Endothelial cell of umbilical vein (primary cell): ENCODE data around the gene CLPTM1L. TPM values are rescaled to one million over a fixed set of nuclear protein-coding genes. Genes with fewer than 3 reads are reported as not detected.

Source experiments
- BruUV-seq: library from RNA; stranded (reverse); fragments of 400-500 nt; replicated peaks from 2 replicates; lab custom pipeline; 2021; lab: Mats Ljungman, UMichigan
- CTCF ChIA-PET: fragments of 300-600, 350-600 bp; sonication (Branson Sonifier 250); formaldehyde crosslinking; loops from one replicate; lab custom pipeline; 2021; ENCODE audit warnings: antibody characterized with exemption, inconsistent platforms; lab: Charles Lee
- POLR2A ChIA-PET: fragments of 300-600, 350-600 bp; sonication (Branson Sonifier 250); formaldehyde crosslinking; loops from one replicate; lab custom pipeline; 2021; ENCODE audit warnings: antibody characterized with exemption, inconsistent platforms; lab: Charles Lee
- DNase-seq: peaks from one replicate; pipeline ENCODE4 v3.0.0-alpha.2; 2011; ENCODE audit warnings: low read depth, low spot score
- FAIRE-seq: peaks from 2 replicates; lab custom pipeline; 2011; peaks lifted over from hg19 to GRCh38; lab: Jason Lieb, UNC
- H2AFZ ChIP-seq: 2 replicates; pipeline ENCODE4 v1.6.0; 2012; ENCODE audit warnings: low read depth, low read length, control low read depth, inconsistent platforms
- H3K27ac ChIP-seq: 2 replicates; pipeline ENCODE4 v1.5.1; 2011; ENCODE audit warnings: low read depth, mild to moderate bottlenecking, control low read depth, low read length, moderate library complexity; ENCODE audit not compliant: insufficient read depth
- H3K27me3 ChIP-seq, 2 experiments: 2 replicates each; pipeline versions ENCODE4 v1.6.0 to v1.6.1; 2011; ENCODE audit warnings: low read length in 2 of 2, mixed read lengths in 1 of 2; ENCODE audit not compliant: control insufficient read depth in 2 of 2, insufficient read depth in 2 of 2
- H3K36me3 ChIP-seq, 2 experiments: 2 replicates in 1 of 2; 3 replicates in 1 of 2; pipeline ENCODE4 v1.5.1; 2011; ENCODE audit warnings: low read length in 2 of 2, mild to moderate bottlenecking in 1 of 2, moderate library complexity in 1 of 2; ENCODE audit not compliant: control insufficient read depth in 2 of 2, insufficient read depth in 2 of 2; ENCODE audit errors: extremely low read depth in 1 of 2
- H3K4me1 ChIP-seq: 3 replicates; pipeline ENCODE4 v1.5.1; 2011; ENCODE audit warnings: mild to moderate bottlenecking, low read length; ENCODE audit not compliant: control insufficient read depth, insufficient read depth; ENCODE audit errors: extremely low read depth
- H3K4me2 ChIP-seq: 2 replicates; pipeline ENCODE4 v1.6.1; 2011; ENCODE audit warnings: low read length, control low read depth, mixed read lengths; ENCODE audit not compliant: insufficient read depth
- H3K4me3 ChIP-seq, 3 experiments: fragments of 200-600 bp in 1 of 3; sonication (generic), shearing (Covaris generic) in 1 of 3; replicated peaks in 1 of 3; 2 replicates each; pipeline ENCODE4 v1.5.1; 2011 to 2016; ENCODE audit warnings: control low read depth in 3 of 3, low read length in 3 of 3, mild to moderate bottlenecking in 2 of 3, inconsistent platforms in 1 of 3, low read depth in 1 of 3, moderate library complexity in 1 of 3; ENCODE audit not compliant: insufficient read depth in 1 of 3
- H3K79me2 ChIP-seq: 2 replicates; pipeline ENCODE4 v1.6.0; 2012; ENCODE audit warnings: low read length, inconsistent platforms; ENCODE audit not compliant: control insufficient read depth, insufficient read depth
- H3K9ac ChIP-seq: replicated peaks from 2 replicates; pipeline ENCODE3; 2011; ENCODE audit warnings: low read length, control low read depth; ENCODE audit not compliant: insufficient read depth; ENCODE audit errors: extremely low read depth
- H3K9me1 ChIP-seq: replicated peaks from 3 replicates; pipeline ENCODE4 v1.6.0; 2011; ENCODE audit warnings: mild to moderate bottlenecking, low read length; ENCODE audit not compliant: control insufficient read depth, insufficient read depth; ENCODE audit errors: extremely low read depth
- H3K9me3 ChIP-seq: replicated peaks from 2 replicates; pipeline ENCODE4 v1.5.1; 2012; ENCODE audit warnings: low read length, inconsistent platforms; ENCODE audit not compliant: control insufficient read depth, insufficient read depth
- H4K20me1 ChIP-seq: replicated peaks from 2 replicates; pipeline ENCODE3; 2011; ENCODE audit warnings: mild to moderate bottlenecking, low read length; ENCODE audit not compliant: control insufficient read depth, insufficient read depth; ENCODE audit errors: extremely low read depth
- EZH2 ChIP-seq: IDR thresholded peaks from 2 replicates; pipeline ENCODE4 v1.6.1; 2012; ENCODE audit warnings: borderline replicate concordance, low read depth, mild to moderate bottlenecking, moderate library complexity, low read length, inconsistent platforms; ENCODE audit not compliant: severe bottlenecking
- FOS ChIP-seq: IDR thresholded peaks from 2 replicates; pipeline ENCODE4 v1.6.1; 2011; ENCODE audit warnings: mild to moderate bottlenecking, low read length, moderate library complexity, borderline replicate concordance; ENCODE audit not compliant: insufficient read depth
- GATA2 ChIP-seq: IDR thresholded peaks from 2 replicates; pipeline ENCODE4 v1.7.0; 2011; ENCODE audit warnings: low read depth, mild to moderate bottlenecking, moderate library complexity, mixed read lengths, low read length; ENCODE audit not compliant: insufficient read length, insufficient read depth
- JUN ChIP-seq: IDR thresholded peaks from 2 replicates; pipeline ENCODE4 v1.6.1; 2011; ENCODE audit warnings: borderline replicate concordance, low read depth; ENCODE audit not compliant: insufficient read length, insufficient read depth
- MAX ChIP-seq: IDR thresholded peaks from 2 replicates; pipeline ENCODE4 v1.6.1; 2011; ENCODE audit not compliant: insufficient read depth, insufficient read length
- MYC ChIP-seq: IDR thresholded peaks from one replicate; pipeline ENCODE4 v1.6.1; 2011; ENCODE audit warnings: mild to moderate bottlenecking, low read depth, low read length
- POLR2A ChIP-seq: IDR thresholded peaks from 2 replicates; pipeline ENCODE4 v1.6.1; 2012; ENCODE audit warnings: low read depth, mild to moderate bottlenecking, control low read depth, low read length
- POLR2AphosphoS5 ChIP-seq: IDR thresholded peaks from 2 replicates; pipeline ENCODE4 v1.6.1; 2012; ENCODE audit warnings: low read depth, mild to moderate bottlenecking, control low read depth, low read length, moderate library complexity; ENCODE audit not compliant: insufficient read depth
- dilution Hi-C: fragments of 300-500 bp; cut with MboI; formaldehyde crosslinking; loops from one replicate; pipeline ENCODE4 v1.15.0; 2019; ENCODE audit warnings: low sequenced_read_pairs; ENCODE audit not compliant: extremely low pct_ligation_motif_present
- intact Hi-C: fragments of 100-400 bp; cut with micrococcal nuclease; formaldehyde crosslinking; loops from one replicate; pipeline ENCODE4 v1.10.0; 2022
- polyA plus RNA-seq, 4 experiments: library from polyadenylated mRNA; depleted of rRNA in 3 of 4; stranded (reverse) in 3 of 4; unstranded in 1 of 4; fragments of >200 nt; gene quantifications; 2 replicates each; pipeline versions ENCODE4 v1.2.1 to v1.2.3, GENCODE V29; 2011 to 2012; ENCODE audit warnings: missing spikeins in 1 of 4
- total RNA-seq: library from RNA; stranded (reverse); gene quantifications from 2 replicates; pipeline ENCODE4 v1.2.3, GENCODE V29; 2021
- TF ChIP-seq, protein P1 (sequence below), 2 donors: IDR thresholded peaks; 1 replicate in 1 of 2; 2 replicates in 1 of 2; pipeline ENCODE4 v1.5.1; 2011; ENCODE audit warnings: low read length in 2 of 2, mild to moderate bottlenecking in 2 of 2, moderate library complexity in 2 of 2, control low read depth in 1 of 2, inconsistent platforms in 1 of 2, low read depth in 1 of 2; ENCODE audit not compliant: insufficient read depth in 1 of 2; ENCODE audit errors: extremely low read depth in 1 of 2

Gene CLPTM1L
- total and polyA plus RNA-seq, 2 donors (not counting 3 experiments of a cell fraction or from before 2014, with no cell fraction given), result 116 to 191 TPM

GRCh38 chr5:1312993-1313833, 31.7 kb downstream of the CLPTM1L start:
- no peaks in the 10 kb centered on the region for H3K9me3 ChIP-seq
- H3K27me3 ChIP-seq, result no peaks in the 10 kb centered on the region
- no peaks in the 10 kb centered on the region for H3K4me1 ChIP-seq
- no peak overlapping the region for H2AFZ ChIP-seq
- intact Hi-C loops, result no loop called here
- CTCF ChIA-PET, result no interaction called here
- no TSS peak for BruUV-seq
- H3K79me2 ChIP-seq, result no peaks in the 10 kb centered on the region
- H3K4me3 ChIP-seq, result no peak overlapping the region
- no peak for DNase-seq
- POLR2A ChIA-PET, result no interaction called here
- no peak overlapping the region for H3K4me2 ChIP-seq
- peaks cover 0 to 3% of the 10 kb centered on the region in 2 experiments for H3K36me3 ChIP-seq
- FAIRE-seq, result no peak
- H3K27ac ChIP-seq, result no peak overlapping the region
- TF ChIP-seq EZH2 (no peak), MAX (no peak), JUN (no peak), GATA2 (no peak), FOS (no peak), POLR2AphosphoS5 (no peak), MYC (no peak), POLR2A (no peak)
- TF ChIP-seq, protein P1, sequence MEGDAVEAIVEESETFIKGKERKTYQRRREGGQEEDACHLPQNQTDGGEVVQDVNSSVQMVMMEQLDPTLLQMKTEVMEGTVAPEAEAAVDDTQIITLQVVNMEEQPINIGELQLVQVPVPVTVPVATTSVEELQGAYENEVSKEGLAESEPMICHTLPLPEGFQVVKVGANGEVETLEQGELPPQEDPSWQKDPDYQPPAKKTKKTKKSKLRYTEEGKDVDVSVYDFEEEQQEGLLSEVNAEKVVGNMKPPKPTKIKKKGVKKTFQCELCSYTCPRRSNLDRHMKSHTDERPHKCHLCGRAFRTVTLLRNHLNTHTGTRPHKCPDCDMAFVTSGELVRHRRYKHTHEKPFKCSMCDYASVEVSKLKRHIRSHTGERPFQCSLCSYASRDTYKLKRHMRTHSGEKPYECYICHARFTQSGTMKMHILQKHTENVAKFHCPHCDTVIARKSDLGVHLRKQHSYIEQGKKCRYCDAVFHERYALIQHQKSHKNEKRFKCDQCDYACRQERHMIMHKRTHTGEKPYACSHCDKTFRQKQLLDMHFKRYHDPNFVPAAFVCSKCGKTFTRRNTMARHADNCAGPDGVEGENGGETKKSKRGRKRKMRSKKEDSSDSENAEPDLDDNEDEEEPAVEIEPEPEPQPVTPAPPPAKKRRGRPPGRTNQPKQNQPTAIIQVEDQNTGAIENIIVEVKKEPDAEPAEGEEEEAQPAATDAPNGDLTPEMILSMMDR (IDR thresholded peaks at IDR 0.05; ENCODE audit: extremely low read depth in 1 of 2, insufficient read depth in 1 of 2, low read depth in 1 of 2, low read length in 2 of 2), result no peak
- no peak overlapping the region for H3K9ac ChIP-seq
- H3K9me1 ChIP-seq, result no peaks in the 10 kb centered on the region
- dilution Hi-C loops, result no loop called here
- H4K20me1 ChIP-seq, result no peaks in the 10 kb centered on the region
